ENCODE results near the gene RIN3. TPM values are rescaled to one million over a fixed set of nuclear protein-coding genes. Genes with fewer than 3 reads are reported as not detected.

RIN3 gene
- total RNA-seq, 1 experiment from 2014 or later: 1.5 TPM

DNA sequence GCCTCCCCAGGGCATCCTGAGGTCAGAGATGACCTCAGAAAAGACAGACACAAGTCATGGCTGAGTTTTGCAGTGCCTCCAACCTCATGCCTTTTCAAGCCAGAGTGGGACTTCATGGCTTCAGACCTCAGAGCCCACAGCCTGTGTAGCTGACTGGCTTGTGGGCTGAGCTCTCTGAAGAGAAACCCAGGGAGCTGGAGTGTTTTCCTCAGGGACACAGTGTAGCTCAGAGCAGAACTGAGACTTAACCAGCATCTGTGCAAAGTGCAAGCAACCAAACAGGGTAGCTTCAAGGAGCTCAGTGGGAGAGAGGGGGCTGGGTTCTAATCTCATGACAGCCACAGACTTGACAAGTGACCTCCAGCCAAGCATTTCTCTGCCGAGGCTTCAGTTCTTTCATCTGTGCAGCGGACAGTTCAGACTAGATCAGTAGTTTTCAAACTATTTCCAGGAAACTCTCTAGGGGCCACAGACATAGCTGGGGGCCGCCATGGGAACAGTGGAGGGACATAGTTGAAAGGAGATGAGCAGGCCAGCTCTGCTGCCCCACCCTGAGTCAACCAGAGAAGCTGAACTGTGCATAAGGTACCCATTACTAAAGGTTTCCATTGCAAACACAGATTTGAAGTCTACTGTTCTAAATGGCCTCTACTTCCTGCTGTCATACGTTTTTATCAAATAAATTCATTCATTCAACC lies 154.8 kb downstream of the RIN3 start:
- H2BK5ac ChIP-seq (ENCODE audit: insufficient read length, low read length): no peak overlapping the region
- TF ChIP-seq CTCF (conservative IDR thresholded peaks at IDR 0.05): no peak
- no peaks in the 10 kb centered on the region for H3K9me3 ChIP-seq (ENCODE audit: control insufficient read depth, low read depth, low read length)
- H3T11ph ChIP-seq (ENCODE audit: low read length): no peak overlapping the region
- no peak overlapping the region for H4K91ac ChIP-seq (ENCODE audit: insufficient read length, low read depth, low read length)
- Mint-ChIP-seq H3K36me3 (ENCODE audit: insufficient read depth in 1 of 3, low read depth in 3 of 3) (peaks cover 0 to 2% (median 0%) of the 10 kb centered on the region in 3 experiments; a peak in 1 of 7 replicates), H3K27me3 (ENCODE audit: low read depth) (no peaks in the 10 kb centered on the region; the same call in none of the 2 replicates), H3K4me1 (peaks cover 6 to 10% of the 10 kb centered on the region in 2 experiments), H3K4me3 (no peak overlapping the region), H3K27ac (no peak overlapping the region), H3K9me3 (no peaks in the 10 kb centered on the region)
- no peak overlapping the region for H2BK15ac ChIP-seq (ENCODE audit: low read depth, low read length)
- no peak overlapping the region for H4K8ac ChIP-seq (replicated peaks; ENCODE audit: insufficient read length, low read depth, low read length)
- no peaks in the 10 kb centered on the region for H3K79me2 ChIP-seq (ENCODE audit: insufficient read depth, low read length)
- H4K5ac ChIP-seq (ENCODE audit: insufficient read length, low read depth, low read length): no peak overlapping the region
- H3K4me2 ChIP-seq (ENCODE audit: insufficient read depth, insufficient read length, low read length): no peak overlapping the region
- no peak overlapping the region for H3K27ac ChIP-seq (ENCODE audit: insufficient read length, low read depth, low read length)
- no peak overlapping the region for H3K56ac ChIP-seq (ENCODE audit: insufficient read length, low read depth, low read length)
- no peaks in the 10 kb centered on the region for H3K79me1 ChIP-seq (ENCODE audit: insufficient read depth, low read depth, low read length, poor library complexity, severe bottlenecking)
- H3K18ac ChIP-seq (ENCODE audit: insufficient read length, low read depth, low read length): no peak overlapping the region
- H3K4me1 ChIP-seq (ENCODE audit: insufficient read depth, low read length): no peaks in the 10 kb centered on the region
- no peaks in the 10 kb centered on the region for H3K23me2 ChIP-seq (ENCODE audit: insufficient read length, low read depth, low read length, poor library complexity, severe bottlenecking)
- H2BK12ac ChIP-seq (ENCODE audit: insufficient read length, low read depth, low read length): no peak overlapping the region
- no peaks in the 10 kb centered on the region for H4K20me1 ChIP-seq (ENCODE audit: control insufficient read depth, insufficient read depth, insufficient read length)
- H2BK20ac ChIP-seq (ENCODE audit: low read depth, low read length, poor library complexity, severe bottlenecking): no peak overlapping the region
- no peak overlapping the region for H2AK5ac ChIP-seq (ENCODE audit: insufficient read length, low read length)
- no peak for DNase-seq
- H3K9ac ChIP-seq (ENCODE audit: extremely low read depth, insufficient read length, low read length): no peak overlapping the region
- WGBS (ENCODE audit: extremely low coverage, insufficient read length, low lambda C conversion rate): no CpG with 5 or more reads among the region's 4 CpGs
- H3K27me3 ChIP-seq (ENCODE audit: insufficient read depth, low read length): no peaks in the 10 kb centered on the region
- H2AFZ ChIP-seq (ENCODE audit: low read length): no peak overlapping the region
- H3K23ac ChIP-seq (ENCODE audit: insufficient read length, low read depth, low read length): no peak overlapping the region
- H3K4ac ChIP-seq (ENCODE audit: low read depth, low read length): no peak overlapping the region
- H2BK120ac ChIP-seq (ENCODE audit: low read depth, low read length, poor library complexity, severe bottlenecking): no peak overlapping the region
- no peak overlapping the region for H3K14ac ChIP-seq (ENCODE audit: insufficient read depth, low read length)
